IMR-90 (cell line): ENCODE measurements around the gene FAF1. TPM values are rescaled to one million over a fixed set of nuclear protein-coding genes. Genes with fewer than 3 reads are reported as not detected.

Experiments
- ATAC-seq: fragments of 200-7000 bp; cut with Tn5 transposase; 2 replicates; pipeline ENCODE4 v1.9.1; 2020; ENCODE audit warnings: low read depth, mild to moderate bottlenecking, moderate library complexity
- BruUV-seq: library from RNA; stranded (reverse); fragments of 400-500 nt; replicated peaks from 2 replicates; lab custom pipeline; 2021; lab: Mats Ljungman, UMichigan
- CTCF ChIA-PET: fragments of 300-600 bp; formaldehyde crosslinking; extraction: SDS; loops from one replicate; lab custom pipeline; 2021; ENCODE audit warnings: antibody characterized with exemption; lab: Yijun Ruan, JAX
- POLR2A ChIA-PET: fragments of 300-600 bp; sonication (Branson Sonifier 250); formaldehyde crosslinking; loops from one replicate; lab custom pipeline; 2022; ENCODE audit warnings: antibody characterized with exemption; ENCODE audit not compliant: unreplicated experiment; lab: Charles Lee
- DNase-seq: peaks from one replicate; pipeline ENCODE4 v3.0.0; 2013
- H2AFZ ChIP-seq: replicated peaks from 2 replicates; pipeline ENCODE3; 2013; ENCODE audit warnings: low read length, mild to moderate bottlenecking; ENCODE audit not compliant: poor library complexity
- H2AK5ac ChIP-seq: 2 replicates; pipeline ENCODE4 v1.6.1; 2013; ENCODE audit warnings: low read depth, low read length, inconsistent platforms
- H2AK9ac ChIP-seq: replicated peaks from 2 replicates; pipeline ENCODE3; 2013; ENCODE audit warnings: mild to moderate bottlenecking, low read depth, low read length, moderate library complexity; ENCODE audit not compliant: poor library complexity
- H2BK120ac ChIP-seq: 2 replicates; pipeline ENCODE4 v1.6.1; 2013; ENCODE audit warnings: low read depth, low read length, inconsistent platforms
- H2BK15ac ChIP-seq: 3 replicates; pipeline ENCODE4 v1.6.1; 2013; ENCODE audit warnings: low read depth, low read length, inconsistent platforms
- H2BK20ac ChIP-seq: 2 replicates; pipeline ENCODE4 v1.6.1; 2013; ENCODE audit warnings: low read depth, mild to moderate bottlenecking, inconsistent platforms, low read length, moderate library complexity
- H2BK5ac ChIP-seq: 2 replicates; pipeline ENCODE4 v1.6.1; 2013; ENCODE audit warnings: mild to moderate bottlenecking, low read depth, low read length, inconsistent platforms; ENCODE audit not compliant: poor library complexity, severe bottlenecking
- H3K14ac ChIP-seq: replicated peaks from 2 replicates; pipeline ENCODE4 v1.6.1; 2013; ENCODE audit warnings: low read depth, low read length, inconsistent platforms
- H3K18ac ChIP-seq: 2 replicates; pipeline ENCODE4 v1.6.1; 2013; ENCODE audit warnings: low read depth, low read length, control low read depth
- H3K23ac ChIP-seq: 2 replicates; pipeline ENCODE4 v1.6.1; 2013; ENCODE audit warnings: low read depth, low read length, inconsistent platforms
- H3K27ac ChIP-seq: 2 replicates; pipeline ENCODE4 v1.5.1; 2013; ENCODE audit warnings: mild to moderate bottlenecking, control low read depth, low read length; ENCODE audit not compliant: insufficient read depth
- H3K27me3 ChIP-seq: 2 replicates; pipeline ENCODE4 v1.6.1; 2013; ENCODE audit warnings: low read length; ENCODE audit not compliant: control insufficient read depth, insufficient read depth
- H3K36me3 ChIP-seq: 2 replicates; pipeline ENCODE4 v1.6.1; 2013; ENCODE audit warnings: low read length, mixed read lengths; ENCODE audit not compliant: control insufficient read depth, insufficient read depth
- H3K4ac ChIP-seq: 2 replicates; pipeline ENCODE4 v1.6.1; 2013; ENCODE audit warnings: low read depth, low read length, inconsistent platforms
- H3K4me1 ChIP-seq: 2 replicates; pipeline ENCODE4 v1.6.1; 2013; ENCODE audit warnings: low read length, mixed read lengths; ENCODE audit not compliant: control insufficient read depth, insufficient read depth
- H3K4me2 ChIP-seq: 2 replicates; pipeline ENCODE4 v1.6.1; 2013; ENCODE audit warnings: low read depth, mild to moderate bottlenecking, control low read depth, low read length, moderate library complexity
- H3K4me3 ChIP-seq: 2 replicates; pipeline ENCODE4 v1.5.1; 2013; ENCODE audit warnings: low read depth, mild to moderate bottlenecking, control low read depth, low read length, moderate library complexity; ENCODE audit not compliant: insufficient read depth
- H3K56ac ChIP-seq: 2 replicates; pipeline ENCODE4 v1.6.1; 2013; ENCODE audit warnings: low read length, inconsistent platforms; ENCODE audit not compliant: insufficient read depth; ENCODE audit errors: extremely low read depth
- H3K79me1 ChIP-seq, 2 experiments: 2 replicates each; pipeline ENCODE4 v1.6.1; 2013; ENCODE audit warnings: low read length in 2 of 2, inconsistent platforms in 1 of 2, low read depth in 1 of 2
- H3K9ac ChIP-seq: 2 replicates; pipeline ENCODE4 v1.6.1; 2013; ENCODE audit warnings: low read depth, low read length, control low read depth
- H3K9me1 ChIP-seq: 2 replicates; pipeline ENCODE4 v1.6.1; 2013; ENCODE audit warnings: low read length, inconsistent platforms; ENCODE audit not compliant: insufficient read depth
- H3K9me3 ChIP-seq: 2 replicates; pipeline ENCODE4 v1.6.1; 2013; ENCODE audit warnings: low read length; ENCODE audit not compliant: control insufficient read depth, insufficient read depth
- H4K20me1 ChIP-seq: 2 replicates; pipeline ENCODE4 v1.6.1; 2013; ENCODE audit warnings: low read length, inconsistent platforms; ENCODE audit not compliant: insufficient read depth
- H4K5ac ChIP-seq: 2 replicates; pipeline ENCODE4 v1.6.1; 2013; ENCODE audit warnings: mild to moderate bottlenecking, low read depth, low read length, control low read depth
- H4K8ac ChIP-seq, 2 experiments: 2 replicates each; pipeline ENCODE4 v1.6.1; 2013; ENCODE audit warnings: low read depth in 2 of 2, low read length in 2 of 2, control low read depth in 1 of 2, inconsistent platforms in 1 of 2
- H4K91ac ChIP-seq: 2 replicates; pipeline ENCODE4 v1.6.1; 2013; ENCODE audit warnings: low read depth, low read length, inconsistent platforms; ENCODE audit not compliant: insufficient read depth
- BHLHE40 ChIP-seq: fragments of 150-350 bp; IDR thresholded peaks from 2 replicates; pipeline ENCODE4 v1.6.1; 2016; ENCODE audit warnings: mild to moderate bottlenecking, low read depth, low read length
- CEBPB ChIP-seq: IDR thresholded peaks from 2 replicates; pipeline ENCODE4 v1.6.1; 2012; ENCODE audit warnings: low read depth, low read length, improper control_type of control experiment
- FOS ChIP-seq: fragments of 150-350 bp; IDR thresholded peaks from 2 replicates; pipeline ENCODE4 v1.6.1; 2016; ENCODE audit warnings: low read depth, low read length
- MAFK ChIP-seq: IDR thresholded peaks from 2 replicates; pipeline ENCODE4 v1.6.1; 2012; ENCODE audit warnings: low read depth, low read length, improper control_type of control experiment
- MAZ ChIP-seq: IDR thresholded peaks from 2 replicates; pipeline ENCODE4 v1.6.1; 2012; ENCODE audit warnings: low read depth, mild to moderate bottlenecking, low read length, improper control_type of control experiment, moderate library complexity, borderline replicate concordance
- RAD21 ChIP-seq: IDR thresholded peaks from 2 replicates; pipeline ENCODE4 v1.6.1; 2012; ENCODE audit warnings: low read length, improper control_type of control experiment
- RCOR1 ChIP-seq: IDR thresholded peaks from 2 replicates; pipeline ENCODE4 v1.6.1; 2012; ENCODE audit warnings: mild to moderate bottlenecking, low read length, improper control_type of control experiment; ENCODE audit not compliant: insufficient replicate concordance
- RFX5 ChIP-seq: IDR thresholded peaks from 2 replicates; pipeline ENCODE4 v1.8.0; 2012; ENCODE audit warnings: low read depth, mild to moderate bottlenecking, low read length, moderate library complexity
- SMC3 ChIP-seq: fragments of 150-350 bp; IDR thresholded peaks from 2 replicates; pipeline ENCODE4 v1.6.1; 2016; ENCODE audit warnings: low read depth, mild to moderate bottlenecking, antibody characterized with exemption, low read length, moderate library complexity
- WGBS, 2 experiments: methylation state at CpG; one replicate each; pipeline versions ENCODE4 v1.1.5 to v1.1.7; 2013; ENCODE audit warnings: missing lambda C conversion rate in 2 of 2; ENCODE audit not compliant: insufficient read length in 1 of 2; ENCODE audit errors: extremely low coverage in 2 of 2; 5-methylcytosine and 5-hydroxymethylcytosine counted together
- dilution Hi-C: fragments of 300-500 bp; cut with HindIII; formaldehyde crosslinking; loops from one replicate; pipeline ENCODE4 v1.14.3; 2018; ENCODE audit warnings: low sequenced_read_pairs; ENCODE audit not compliant: unreplicated experiment
- in situ Hi-C: fragments of 300-500 bp; cut with MboI; formaldehyde crosslinking; loops from 3 replicates; pipeline ENCODE4 v1.14.3; 2019; ENCODE audit warnings: low sequenced_read_pairs, inconsistent platforms, mixed read lengths
- intact Hi-C: fragments of 100-400 bp; cut with micrococcal nuclease; formaldehyde crosslinking; loops from 2 replicates; pipeline ENCODE4 v1.10.0; 2022
- polyA plus RNA-seq, 3 experiments: library from polyadenylated mRNA; depleted of rRNA; stranded (reverse); fragments of >200 nt; gene quantifications; 2 replicates each; pipeline ENCODE4 v1.2.3, GENCODE V29; 2012; ENCODE audit warnings: low replicate concordance in 1 of 3
- total RNA-seq: library from RNA; depleted of rRNA; stranded (reverse); fragments of >200 nt; gene quantifications from 2 replicates; pipeline ENCODE4 v1.2.3, GENCODE V29; 2012
- TF ChIP-seq, protein P1 (sequence below): conservative IDR thresholded peaks from 2 replicates; pipeline ENCODE4 v1.5.1; 2012; ENCODE audit warnings: mild to moderate bottlenecking, low read depth, low read length, improper control_type of control experiment
- TF ChIP-seq, protein P2 (sequence below): fragments of 150-350 bp; IDR thresholded peaks from 2 replicates; pipeline ENCODE4 v1.6.1; 2017; ENCODE audit warnings: mild to moderate bottlenecking, antibody characterized with exemption, low read length, low read depth
- TF ChIP-seq, protein P3 (sequence below): fragments of 150-350 bp; IDR thresholded peaks from 2 replicates; pipeline ENCODE4 v1.6.1; 2016; ENCODE audit warnings: low read depth, mild to moderate bottlenecking, low read length, moderate library complexity, borderline replicate concordance

FAF1 gene
- total and polyA plus RNA-seq, 2 of the 4 experiments (the other 2 are of a cell fraction): 18.8 to 72.9 TPM

DNA sequence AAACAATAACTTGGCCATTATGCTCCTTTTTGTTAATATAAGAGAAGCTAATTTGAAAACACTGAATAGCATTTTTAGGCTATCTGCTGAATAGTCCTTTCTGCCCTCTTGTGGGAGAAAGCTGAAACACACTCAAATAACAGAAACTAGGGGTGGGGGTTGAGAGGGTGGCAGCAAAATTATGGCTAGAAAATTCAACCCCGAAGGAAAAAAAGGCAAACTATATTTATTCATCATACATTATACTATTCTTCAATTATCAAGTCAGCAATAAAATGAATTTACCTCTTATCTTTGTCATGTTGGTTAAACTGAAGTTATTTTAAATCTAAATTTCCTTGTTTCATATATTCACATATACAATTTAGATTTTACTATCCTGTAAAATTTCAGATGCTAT lies 255.9 kb downstream of the FAF1 start:
- no CpG with 5 or more reads among the region's 1 CpG for WGBS, 2 experiments
- dilution Hi-C loops: no loop called here
- H2BK5ac ChIP-seq: no peak overlapping the region
- no peak overlapping the region for H4K91ac ChIP-seq
- H4K8ac ChIP-seq: no peak overlapping the region
- no peak overlapping the region for H2AK9ac ChIP-seq
- no peaks in the 10 kb centered on the region for H3K36me3 ChIP-seq
- ATAC-seq (peak; percentile 64; the same call in 1 of the 2 replicates), DNase-seq (peak; percentile 41)
- H3K9me3 ChIP-seq: no peaks in the 10 kb centered on the region
- H3K4ac ChIP-seq: no peak overlapping the region
- POLR2A ChIA-PET: no interaction called here
- H2AFZ ChIP-seq: no peak overlapping the region
- no peak overlapping the region for H3K9ac ChIP-seq
- H2AK5ac ChIP-seq: no peak overlapping the region
- no peak overlapping the region for H3K14ac ChIP-seq
- no peaks in the 10 kb centered on the region; a peak in 2 of 4 replicates for H3K79me1 ChIP-seq
- no peak overlapping the region for H2BK20ac ChIP-seq
- intact Hi-C loops: loop anchor here (1.0 kb wide), 2 partner anchors 84 to 336 kb away; no protein-coding TSS in a partner anchor
- no peak overlapping the region for H2BK120ac ChIP-seq
- no peak overlapping the region for H2BK15ac ChIP-seq
- no peak overlapping the region for H3K4me3 ChIP-seq
- H4K5ac ChIP-seq: no peak overlapping the region
- H3K56ac ChIP-seq: no peak overlapping the region
- H3K27me3 ChIP-seq: no peaks in the 10 kb centered on the region
- TF ChIP-seq CEBPB (no peak), FOS (no peak), SMC3 (peak; percentile 86), RFX5 (no peak), RCOR1 (no peak), MAFK (peak; percentile 40; the same call in 1 of the 2 replicates), RAD21 (peak; percentile 69), MAZ (peak; percentile 50; the same call in 1 of the 2 replicates), BHLHE40 (no peak)
- TF ChIP-seq, protein P1, sequence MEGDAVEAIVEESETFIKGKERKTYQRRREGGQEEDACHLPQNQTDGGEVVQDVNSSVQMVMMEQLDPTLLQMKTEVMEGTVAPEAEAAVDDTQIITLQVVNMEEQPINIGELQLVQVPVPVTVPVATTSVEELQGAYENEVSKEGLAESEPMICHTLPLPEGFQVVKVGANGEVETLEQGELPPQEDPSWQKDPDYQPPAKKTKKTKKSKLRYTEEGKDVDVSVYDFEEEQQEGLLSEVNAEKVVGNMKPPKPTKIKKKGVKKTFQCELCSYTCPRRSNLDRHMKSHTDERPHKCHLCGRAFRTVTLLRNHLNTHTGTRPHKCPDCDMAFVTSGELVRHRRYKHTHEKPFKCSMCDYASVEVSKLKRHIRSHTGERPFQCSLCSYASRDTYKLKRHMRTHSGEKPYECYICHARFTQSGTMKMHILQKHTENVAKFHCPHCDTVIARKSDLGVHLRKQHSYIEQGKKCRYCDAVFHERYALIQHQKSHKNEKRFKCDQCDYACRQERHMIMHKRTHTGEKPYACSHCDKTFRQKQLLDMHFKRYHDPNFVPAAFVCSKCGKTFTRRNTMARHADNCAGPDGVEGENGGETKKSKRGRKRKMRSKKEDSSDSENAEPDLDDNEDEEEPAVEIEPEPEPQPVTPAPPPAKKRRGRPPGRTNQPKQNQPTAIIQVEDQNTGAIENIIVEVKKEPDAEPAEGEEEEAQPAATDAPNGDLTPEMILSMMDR: peak; percentile 74
- TF ChIP-seq, protein P2, sequence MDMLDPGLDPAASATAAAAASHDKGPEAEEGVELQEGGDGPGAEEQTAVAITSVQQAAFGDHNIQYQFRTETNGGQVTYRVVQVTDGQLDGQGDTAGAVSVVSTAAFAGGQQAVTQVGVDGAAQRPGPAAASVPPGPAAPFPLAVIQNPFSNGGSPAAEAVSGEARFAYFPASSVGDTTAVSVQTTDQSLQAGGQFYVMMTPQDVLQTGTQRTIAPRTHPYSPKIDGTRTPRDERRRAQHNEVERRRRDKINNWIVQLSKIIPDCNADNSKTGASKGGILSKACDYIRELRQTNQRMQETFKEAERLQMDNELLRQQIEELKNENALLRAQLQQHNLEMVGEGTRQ: no peak
- TF ChIP-seq, protein P3, sequence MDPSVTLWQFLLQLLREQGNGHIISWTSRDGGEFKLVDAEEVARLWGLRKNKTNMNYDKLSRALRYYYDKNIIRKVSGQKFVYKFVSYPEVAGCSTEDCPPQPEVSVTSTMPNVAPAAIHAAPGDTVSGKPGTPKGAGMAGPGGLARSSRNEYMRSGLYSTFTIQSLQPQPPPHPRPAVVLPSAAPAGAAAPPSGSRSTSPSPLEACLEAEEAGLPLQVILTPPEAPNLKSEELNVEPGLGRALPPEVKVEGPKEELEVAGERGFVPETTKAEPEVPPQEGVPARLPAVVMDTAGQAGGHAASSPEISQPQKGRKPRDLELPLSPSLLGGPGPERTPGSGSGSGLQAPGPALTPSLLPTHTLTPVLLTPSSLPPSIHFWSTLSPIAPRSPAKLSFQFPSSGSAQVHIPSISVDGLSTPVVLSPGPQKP: no peak
- CTCF ChIA-PET: interaction anchor here (0.6 to 2.1 kb wide), 15 partner anchors 11 to 337 kb away, joined by 3 to 8 read pairs (median 4); no protein-coding TSS in a partner anchor
- in situ Hi-C loops: loop anchor here (10.0 kb wide), 1 partner anchor 79 kb away; no protein-coding TSS in a partner anchor
- no peaks in the 10 kb centered on the region for H3K9me1 ChIP-seq
- H3K23ac ChIP-seq: no peak overlapping the region
- H3K4me2 ChIP-seq: no peak overlapping the region
- H4K20me1 ChIP-seq: no peaks in the 10 kb centered on the region
- no peaks in the 10 kb centered on the region for H3K4me1 ChIP-seq
- no TSS peak for BruUV-seq
- H3K27ac ChIP-seq: no peak overlapping the region
- no peak overlapping the region for H3K18ac ChIP-seq
